Loucy (cell line): ENCODE results near the gene PBOV1.

Source experiments
- H2AFZ ChIP-seq: fragments of 200-600 bp; sonication (generic); 2 replicates; pipeline ENCODE4 v1.6.0; 2016; ENCODE audit warnings: antibody characterized with exemption, mild to moderate bottlenecking, low read length, moderate library complexity
- H3F3A ChIP-seq: fragments of 200-600 bp; 2 replicates; pipeline ENCODE4 v1.6.0; 2016; ENCODE audit warnings: antibody characterized with exemption, low read depth, mild to moderate bottlenecking
- H3K27me3 ChIP-seq: fragments of 200-600 bp; sonication (generic); 2 replicates; pipeline ENCODE4 v1.6.1; 2014; ENCODE audit warnings: low read length, mild to moderate bottlenecking; ENCODE audit not compliant: insufficient read depth, poor library complexity, severe bottlenecking
- H3K36me3 ChIP-seq: fragments of 200-600 bp; sonication (generic); 2 replicates; pipeline ENCODE4 v1.6.1; 2016; ENCODE audit warnings: low read length; ENCODE audit not compliant: insufficient read depth
- H3K4me1 ChIP-seq: fragments of 200-600 bp; sonication (generic); 2 replicates; pipeline ENCODE4 v1.5.1; 2014; ENCODE audit warnings: low read length, mild to moderate bottlenecking; ENCODE audit not compliant: insufficient read depth, poor library complexity, severe bottlenecking
- H3K4me2 ChIP-seq: fragments of 200-600 bp; sonication (generic); 2 replicates; pipeline ENCODE4 v1.6.0; 2014; ENCODE audit warnings: antibody characterized with exemption, low read length, low read depth, mild to moderate bottlenecking; ENCODE audit not compliant: poor library complexity, severe bottlenecking
- H3K4me3 ChIP-seq: fragments of 200-600 bp; sonication (generic); 2 replicates; pipeline ENCODE4 v1.5.1; 2014; ENCODE audit warnings: low read length, mild to moderate bottlenecking, mixed read lengths; ENCODE audit not compliant: poor library complexity, severe bottlenecking
- H3K79me2 ChIP-seq: fragments of 200-600 bp; sonication (generic); 2 replicates; pipeline ENCODE4 v1.6.1; 2014; ENCODE audit warnings: low read length; ENCODE audit not compliant: insufficient read depth
- H3K9ac ChIP-seq: fragments of 200-600 bp; sonication (generic); 2 replicates; pipeline ENCODE4 v1.6.0; 2014; ENCODE audit warnings: mild to moderate bottlenecking, low read depth, low read length, moderate library complexity; ENCODE audit not compliant: poor library complexity, severe bottlenecking
- H3K9me2 ChIP-seq: fragments of 200-600 bp; sonication (generic); replicated peaks from 2 replicates; pipeline ENCODE4 v1.6.1; 2016; ENCODE audit warnings: low read depth, low read length, mixed read lengths
- H3K9me3 ChIP-seq: fragments of 200-600 bp; sonication (generic); 2 replicates; pipeline ENCODE4 v1.6.1; 2014; ENCODE audit warnings: mild to moderate bottlenecking, antibody characterized with exemption, low read length, low read depth; ENCODE audit not compliant: insufficient read depth
- H4K20me1 ChIP-seq: fragments of 200-600 bp; sonication (generic); 2 replicates; pipeline ENCODE4 v1.6.0; 2014; ENCODE audit warnings: antibody characterized with exemption, low read length, mild to moderate bottlenecking; ENCODE audit not compliant: insufficient read depth, poor library complexity, severe bottlenecking
- EZH2phosphoT487 ChIP-seq: fragments of 200-600 bp; IDR thresholded peaks from 2 replicates; pipeline ENCODE4 v1.6.1; 2018; ENCODE audit warnings: antibody characterized with exemption, mild to moderate bottlenecking, moderate library complexity, borderline replicate concordance
- TF ChIP-seq, protein P1 (sequence below): fragments of 200-600 bp; sonication (generic); conservative IDR thresholded peaks from 2 replicates; pipeline ENCODE4 v1.5.1; 2014; ENCODE audit warnings: mild to moderate bottlenecking, antibody characterized with exemption, low read length

PBOV1 gene

GRCh38 chr6:138234363-138234762 lies 16.1 kb upstream of the PBOV1 start:
- Histone ChIP-seq H3K9me2 (no peaks in the 10 kb centered on the region), H3K79me2 (no peaks in the 10 kb centered on the region), H3K36me3 (no peaks in the 10 kb centered on the region), H2AFZ (no peak overlapping the region), H3F3A (no peaks in the 10 kb centered on the region), H3K4me1 (no peaks in the 10 kb centered on the region), H3K27me3 (no peaks in the 10 kb centered on the region), H3K4me3 (no peak overlapping the region), H3K9ac (no peak overlapping the region), H3K9me3 (no peaks in the 10 kb centered on the region), H3K4me2 (no peak overlapping the region), H4K20me1 (no peaks in the 10 kb centered on the region)
- TF ChIP-seq EZH2phosphoT487, result no peak
- TF ChIP-seq, protein P1, sequence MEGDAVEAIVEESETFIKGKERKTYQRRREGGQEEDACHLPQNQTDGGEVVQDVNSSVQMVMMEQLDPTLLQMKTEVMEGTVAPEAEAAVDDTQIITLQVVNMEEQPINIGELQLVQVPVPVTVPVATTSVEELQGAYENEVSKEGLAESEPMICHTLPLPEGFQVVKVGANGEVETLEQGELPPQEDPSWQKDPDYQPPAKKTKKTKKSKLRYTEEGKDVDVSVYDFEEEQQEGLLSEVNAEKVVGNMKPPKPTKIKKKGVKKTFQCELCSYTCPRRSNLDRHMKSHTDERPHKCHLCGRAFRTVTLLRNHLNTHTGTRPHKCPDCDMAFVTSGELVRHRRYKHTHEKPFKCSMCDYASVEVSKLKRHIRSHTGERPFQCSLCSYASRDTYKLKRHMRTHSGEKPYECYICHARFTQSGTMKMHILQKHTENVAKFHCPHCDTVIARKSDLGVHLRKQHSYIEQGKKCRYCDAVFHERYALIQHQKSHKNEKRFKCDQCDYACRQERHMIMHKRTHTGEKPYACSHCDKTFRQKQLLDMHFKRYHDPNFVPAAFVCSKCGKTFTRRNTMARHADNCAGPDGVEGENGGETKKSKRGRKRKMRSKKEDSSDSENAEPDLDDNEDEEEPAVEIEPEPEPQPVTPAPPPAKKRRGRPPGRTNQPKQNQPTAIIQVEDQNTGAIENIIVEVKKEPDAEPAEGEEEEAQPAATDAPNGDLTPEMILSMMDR, result no peak

- no peaks in the 10 kb centered on the region for H3K79me2 ChIP-seq
- no peak overlapping the region for H2AFZ ChIP-seq
- no peaks in the 10 kb centered on the region for H3F3A ChIP-seq
- TF ChIP-seq, protein P1, result no peak
- TF ChIP-seq EZH2phosphoT487, result no peak
- no peaks in the 10 kb centered on the region for H3K9me2 ChIP-seq
- H3K27me3 ChIP-seq, result no peaks in the 10 kb centered on the region
- no peak overlapping the region for H3K4me2 ChIP-seq
- H3K9me3 ChIP-seq, result no peaks in the 10 kb centered on the region
- H3K9ac ChIP-seq, result no peak overlapping the region
- no peak overlapping the region for H3K4me3 ChIP-seq
- H4K20me1 ChIP-seq, result no peaks in the 10 kb centered on the region
- no peaks in the 10 kb centered on the region for H3K36me3 ChIP-seq
- no peaks in the 10 kb centered on the region for H3K4me1 ChIP-seq
Observed at GRCh38 chr6:138231381-138231886, 13.1 kb upstream of the PBOV1 start.

DNA sequence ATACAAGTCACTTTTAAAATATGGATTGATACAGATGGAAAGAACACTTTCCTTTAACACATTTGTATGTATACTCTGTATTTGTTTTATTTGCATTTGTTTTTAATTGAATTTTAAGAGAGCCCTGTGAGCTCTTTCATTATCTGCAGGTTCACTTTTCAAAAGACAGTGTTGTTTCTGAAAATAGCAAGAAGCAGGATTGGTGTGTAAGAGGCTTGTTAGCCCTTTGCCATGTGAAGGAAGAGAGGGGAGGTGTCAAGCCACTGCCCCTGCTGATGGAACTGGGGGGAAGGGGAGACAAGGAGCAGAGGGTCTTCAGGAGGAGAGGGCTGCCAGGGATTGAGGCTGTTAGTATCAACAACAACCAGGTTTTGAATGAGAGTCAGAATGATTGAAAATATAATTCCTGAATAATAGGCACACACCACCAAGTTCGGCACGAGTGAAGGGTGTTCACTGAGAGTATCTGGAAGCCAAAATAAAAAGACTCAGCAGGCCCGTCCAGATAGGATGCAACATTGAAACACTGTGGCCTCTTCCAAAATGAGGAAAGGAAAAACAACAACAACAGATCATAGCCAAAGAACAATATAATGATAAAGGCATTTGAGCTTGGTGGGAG lies 12.6 kb upstream of the PBOV1 start:
- Histone ChIP-seq H3K36me3 (no peaks in the 10 kb centered on the region), H3K79me2 (no peaks in the 10 kb centered on the region), H3F3A (no peaks in the 10 kb centered on the region), H3K9ac (no peak overlapping the region), H3K4me2 (no peak overlapping the region), H3K4me1 (no peaks in the 10 kb centered on the region), H3K27me3 (no peaks in the 10 kb centered on the region), H2AFZ (no peak overlapping the region), H4K20me1 (no peaks in the 10 kb centered on the region), H3K9me3 (no peaks in the 10 kb centered on the region), H3K4me3 (no peak overlapping the region), H3K9me2 (no peaks in the 10 kb centered on the region)
- no peak for TF ChIP-seq EZH2phosphoT487

- H3K9ac ChIP-seq, result no peak overlapping the region
- no peak for TF ChIP-seq EZH2phosphoT487
- TF ChIP-seq, protein P1, result no peak
- no peaks in the 10 kb centered on the region for H3K4me1 ChIP-seq
Observed at GRCh38 chr6:138230221-138230620, 11.9 kb upstream of the PBOV1 start.

More at GRCh38 chr6:138230221-138230620, 11.9 kb upstream of the PBOV1 start:
- Histone ChIP-seq H3K9me2 (no peaks in the 10 kb centered on the region), H4K20me1 (no peaks in the 10 kb centered on the region), H3K27me3 (no peaks in the 10 kb centered on the region), H3K4me3 (no peak overlapping the region), H3K36me3 (no peaks in the 10 kb centered on the region), H3F3A (no peaks in the 10 kb centered on the region), H3K4me2 (no peak overlapping the region), H2AFZ (no peak overlapping the region), H3K79me2 (no peaks in the 10 kb centered on the region), H3K9me3 (no peaks in the 10 kb centered on the region)
